NCI-H146 treated with DMSO at 0.1 percent for 48 hours (cell line): ENCODE results near the gene STX10.
A peak's percentile ranks its signal among the peaks of the same experiment; 100 is the strongest.

Experiments
- DNase-seq: peaks from one replicate; lab custom pipeline; 2025; ENCODE audit not compliant: unreplicated experiment; lab: John Stamatoyannopoulos, UW

Gene STX10

DNA sequence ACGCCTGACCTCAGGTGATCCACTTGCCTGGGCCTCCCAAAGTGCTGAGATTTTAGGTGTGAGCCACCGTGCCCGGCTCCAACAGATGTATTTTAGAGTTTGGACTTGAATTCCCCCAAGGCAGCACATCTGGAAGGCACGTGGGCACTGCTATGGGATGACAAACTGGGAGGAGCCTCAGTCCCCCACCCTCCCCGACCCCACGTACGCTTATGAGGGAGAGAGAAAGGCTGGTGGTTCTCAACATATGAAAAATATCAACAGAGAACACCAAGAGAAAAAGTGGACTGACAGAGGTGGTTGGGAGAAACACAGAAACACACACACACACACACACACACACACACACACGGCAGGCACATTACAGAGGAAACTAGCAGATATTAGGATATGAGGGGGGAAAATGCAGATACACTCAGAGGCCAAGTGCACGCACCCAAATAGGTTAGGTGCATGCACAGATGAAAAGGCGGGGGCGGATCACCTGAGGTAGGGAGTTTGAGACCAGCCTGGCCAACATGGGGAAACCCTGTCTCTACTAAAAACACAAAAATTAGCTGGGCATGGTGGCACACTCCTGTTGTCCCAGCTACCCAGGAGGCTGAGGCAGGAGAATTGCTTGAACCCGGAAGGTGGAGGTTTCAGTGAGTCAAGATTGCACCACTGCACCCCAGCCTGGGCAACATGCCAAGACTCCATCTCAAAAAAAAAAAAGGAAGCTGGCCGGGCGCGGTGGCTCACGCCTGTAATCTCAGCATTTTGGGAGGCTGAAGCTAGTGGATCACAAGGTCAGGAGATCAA lies 3.2 kb downstream of the STX10 start:
- no peak for DNase-seq

DNA sequence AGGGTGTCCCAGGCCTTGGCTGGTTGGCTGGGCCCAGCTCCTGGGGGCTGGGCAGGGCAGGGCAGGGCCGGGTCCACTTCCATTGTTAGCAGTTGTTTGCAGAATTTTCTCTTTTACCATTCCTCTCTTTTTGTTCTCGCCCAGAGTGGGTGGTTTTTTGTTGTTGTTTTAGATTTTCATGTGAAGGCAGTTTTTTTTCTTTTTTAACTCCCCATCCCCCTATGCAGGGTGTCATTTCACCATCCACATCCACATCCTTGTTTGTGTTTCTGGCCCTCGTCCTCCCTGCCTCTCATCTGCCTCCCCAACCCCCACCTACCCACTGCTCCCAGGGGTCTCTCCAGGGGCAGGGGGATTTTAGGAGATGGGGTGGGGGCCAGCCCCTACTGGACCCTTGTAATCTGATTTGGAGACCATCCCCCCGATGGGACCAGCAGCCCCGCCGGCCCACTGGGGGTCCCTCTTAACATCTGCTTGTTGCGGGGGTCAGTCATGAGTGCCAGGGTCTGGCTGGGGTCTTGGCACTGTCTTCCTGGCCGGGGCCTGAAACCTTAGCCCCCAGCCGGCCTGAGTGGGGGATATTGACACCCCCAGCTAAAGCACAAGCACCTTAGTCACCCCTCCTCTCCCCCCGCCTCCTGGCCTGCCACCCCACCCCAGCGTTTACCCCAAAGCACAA lies 10.4 kb downstream of the STX10 start:
- DNase-seq, result no peak

GRCh38 chr19:13138916-13139198 lies 11.3 kb downstream of the STX10 start:
- no peak for DNase-seq

DNA sequence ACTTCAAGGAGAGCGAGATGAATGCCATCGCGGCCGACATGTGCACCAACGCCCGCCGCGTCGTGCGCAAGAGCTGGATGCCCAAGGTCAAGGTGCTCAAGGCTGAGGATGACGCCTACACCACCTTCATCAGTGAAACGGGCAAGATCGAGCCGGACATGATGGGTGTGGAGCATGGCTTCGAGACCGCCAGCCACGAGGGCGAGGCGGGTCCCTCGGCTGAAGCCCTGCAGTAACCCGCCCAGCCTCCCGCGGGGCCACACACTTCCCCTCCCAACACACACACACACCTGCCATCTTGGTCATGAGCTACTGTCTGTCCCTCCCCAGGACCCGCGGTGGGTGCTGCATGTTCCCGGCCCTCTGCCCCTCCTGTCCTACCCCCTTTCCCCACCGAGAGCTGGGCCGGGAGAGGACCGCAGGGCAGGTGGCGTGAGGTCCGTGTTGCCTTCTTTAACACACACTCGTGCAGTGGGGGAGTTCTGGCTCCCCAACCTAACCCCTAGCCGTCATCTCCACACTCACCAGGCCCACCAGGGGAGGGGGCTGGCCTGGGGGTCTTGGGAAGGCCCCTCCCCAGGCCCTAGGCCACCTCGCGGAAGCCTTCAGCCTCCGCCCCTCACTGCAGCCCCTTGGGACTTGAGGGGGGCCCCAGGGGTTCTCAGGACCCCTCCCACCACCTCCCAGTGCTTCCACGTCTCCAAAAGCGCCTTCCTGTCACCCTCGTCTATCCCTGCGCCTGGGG lies 11.8 kb downstream of the STX10 start:
- no peak for DNase-seq

- no peak for DNase-seq
Measured at GRCh38 chr19:13137290-13137794, 12.8 kb downstream of the STX10 start.

GRCh38 chr19:13135068-13136062 lies 14.8 kb downstream of the STX10 start:
- no peak for DNase-seq

GRCh38 chr19:13134626-13135025 lies 15.5 kb downstream of the STX10 start:
- no peak for DNase-seq

- no peak for DNase-seq
Measured at GRCh38 chr19:13133241-13133870, 16.8 kb downstream of the STX10 start.

GRCh38 chr19:13132471-13133180 lies 17.5 kb downstream of the STX10 start:
- no peak for DNase-seq

- DNase-seq, result no peak
Measured at GRCh38 chr19:13130886-13131490, 19.2 kb downstream of the STX10 start.

DNA sequence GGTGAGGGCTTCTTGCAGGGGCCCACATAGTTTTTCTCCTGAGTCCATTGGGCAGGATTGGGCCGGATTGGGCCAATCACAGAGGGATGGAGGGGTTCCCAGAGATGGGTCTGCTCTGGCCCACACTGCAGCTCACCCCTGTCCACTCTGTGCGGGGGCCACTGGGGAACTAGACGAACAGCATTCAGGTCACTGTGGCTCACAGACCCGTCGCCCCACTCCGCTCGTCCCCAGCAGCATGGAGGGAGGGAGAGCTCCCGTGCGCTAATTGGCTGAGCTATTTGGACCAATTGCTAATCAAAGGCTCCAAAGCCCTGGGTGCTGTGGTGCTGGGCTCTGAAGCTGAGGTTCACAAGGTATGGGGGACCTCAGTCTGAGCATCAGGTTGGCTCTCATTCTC lies 20.8 kb downstream of the STX10 start:
- DNase-seq, result no peak

- peak; percentile 89 for DNase-seq
Measured at GRCh38 chr19:13128583-13128982, 21.6 kb downstream of the STX10 start.

GRCh38 chr19:13127811-13128575 lies 22.2 kb downstream of the STX10 start:
- DNase-seq, result no peak

- DNase-seq, result no peak
Measured at GRCh38 chr19:13127051-13127450, 23.1 kb downstream of the STX10 start.

DNA sequence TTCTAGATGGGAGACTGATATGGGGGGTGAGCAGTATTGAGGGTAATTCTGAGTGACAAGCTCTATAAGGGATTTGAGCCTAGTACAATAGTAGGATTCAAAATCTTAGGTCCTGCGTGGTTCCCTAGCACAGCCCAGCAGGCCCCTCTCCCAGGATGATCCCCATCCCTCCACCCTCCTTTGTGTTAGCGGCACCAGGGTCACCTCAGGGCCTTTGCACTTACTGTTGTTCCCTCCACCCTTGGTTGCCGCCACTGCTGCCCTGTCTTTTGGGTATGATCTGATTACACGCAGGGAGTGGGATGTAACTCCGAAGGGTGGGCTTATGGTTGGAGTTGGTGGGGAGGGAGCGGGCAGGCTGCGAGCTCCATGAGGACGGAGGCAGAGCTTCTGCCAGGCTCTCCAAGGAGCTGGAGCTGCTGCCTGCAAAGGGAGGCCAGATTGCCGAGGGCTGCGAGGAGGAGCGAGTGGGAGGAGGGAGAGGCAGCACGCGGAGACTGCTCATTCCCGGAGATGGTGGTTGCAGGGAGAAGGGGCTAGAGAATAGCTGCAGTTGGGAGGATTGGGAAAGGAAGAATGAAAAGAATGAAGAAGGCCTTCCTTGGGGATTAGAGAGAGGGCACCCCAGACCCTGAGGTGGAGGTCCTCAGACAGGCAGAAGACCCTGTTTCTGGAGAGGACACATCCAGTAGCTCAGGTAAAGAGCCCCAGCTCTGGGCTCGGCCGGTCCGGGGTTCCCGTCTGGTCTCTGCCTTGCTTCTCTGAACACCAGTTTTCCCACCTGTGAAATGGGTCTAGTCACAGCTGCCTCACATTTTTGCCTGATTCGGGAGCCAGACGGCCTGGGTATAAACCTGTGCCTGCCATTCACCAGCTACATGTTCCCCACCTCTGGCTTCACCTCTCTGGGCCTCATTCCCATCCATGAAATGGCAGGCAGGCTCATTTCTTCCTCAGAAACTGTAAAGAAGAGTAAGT lies 26.9 kb downstream of the STX10 start:
- DNase-seq, result no peak

- DNase-seq, result no peak
Measured at GRCh38 chr19:13122275-13122878, 27.8 kb downstream of the STX10 start.
